HG03108 (cell line): ENCODE results near the gene DNMBP.

Experiments used
- ATAC-seq: cut with Tn5 transposase; IDR thresholded peaks from one replicate; pipeline ENCODE4 v1.9.1; 2021; ENCODE audit warnings: moderate library complexity; ENCODE audit not compliant: unreplicated experiment

Gene DNMBP

GRCh38 chr10:99835947-99836346 lies 173.8 kb downstream of the DNMBP start:
- no peak for ATAC-seq

- ATAC-seq = no peak
Measured at GRCh38 chr10:99834410-99834809, 175.3 kb downstream of the DNMBP start.

- ATAC-seq = no peak
Measured at GRCh38 chr10:99832439-99832838, 177.3 kb downstream of the DNMBP start.

- ATAC-seq = no peak
Measured at GRCh38 chr10:99828464-99828863, 181.3 kb downstream of the DNMBP start.

- ATAC-seq = no peak
Measured at GRCh38 chr10:99827936-99828335, 181.8 kb downstream of the DNMBP start.
